Smooth muscle cell (in vitro differentiated cells): ENCODE results near the gene MRPS2. TPM values are rescaled to one million over a fixed set of nuclear protein-coding genes. Genes with fewer than 3 reads are reported as not detected.

Experiments used
- DNase-seq: peaks from one replicate; lab custom pipeline; 2025; ENCODE audit not compliant: unreplicated experiment; lab: John Stamatoyannopoulos, UW
- H2AFZ ChIP-seq: fragments of 200-600 bp; sonication (generic); 2 replicates; pipeline ENCODE4 v1.6.0; 2016; ENCODE audit warnings: antibody characterized with exemption, low read depth, mild to moderate bottlenecking
- H3F3A ChIP-seq: fragments of 200-600 bp; sonication (generic); 2 replicates; pipeline ENCODE4 v1.6.0; 2017; ENCODE audit warnings: antibody characterized with exemption, low read depth
- H3K27ac ChIP-seq: fragments of 200-600 bp; sonication (generic); 2 replicates; pipeline ENCODE4 v1.5.1; 2016; ENCODE audit warnings: low read depth, mild to moderate bottlenecking
- H3K27me3 ChIP-seq: fragments of 200-600 bp; sonication (generic); 2 replicates; pipeline ENCODE4 v1.6.1; 2016; ENCODE audit warnings: low read depth, mild to moderate bottlenecking
- H3K36me3 ChIP-seq: fragments of 200-600 bp; sonication (generic); 2 replicates; pipeline ENCODE4 v1.5.1; 2016; ENCODE audit warnings: low read depth
- H3K4me1 ChIP-seq: fragments of 200-600 bp; sonication (generic); 2 replicates; pipeline ENCODE4 v1.5.1; 2016; ENCODE audit warnings: low read depth
- H3K4me2 ChIP-seq: fragments of 200-600 bp; sonication (generic); 2 replicates; pipeline ENCODE4 v1.6.0; 2016; ENCODE audit warnings: mild to moderate bottlenecking
- H3K4me3 ChIP-seq: fragments of 200-600 bp; sonication (generic); 2 replicates; pipeline ENCODE4 v1.5.1; 2016; ENCODE audit warnings: mild to moderate bottlenecking
- H3K79me2 ChIP-seq: fragments of 200-600 bp; sonication (generic); 2 replicates; pipeline ENCODE4 v1.6.0; 2016; ENCODE audit warnings: low read depth, mild to moderate bottlenecking
- H3K9ac ChIP-seq: fragments of 200-600 bp; sonication (generic); 2 replicates; pipeline ENCODE4 v1.6.0; 2016; ENCODE audit warnings: low read depth
- H3K9me3 ChIP-seq: fragments of 200-600 bp; sonication (generic); replicated peaks from 2 replicates; pipeline ENCODE4 v1.5.1; 2016; ENCODE audit warnings: low read depth
- H4K20me1 ChIP-seq: fragments of 200-600 bp; sonication (generic); 2 replicates; pipeline ENCODE4 v1.6.0; 2016; ENCODE audit warnings: low read depth
- whole genome bisulfite sequencing: methylation state at CpG from one replicate; pipeline ENCODE4 v1.1.7; 2016; ENCODE audit warnings: low lambda C conversion rate; 5-methylcytosine and 5-hydroxymethylcytosine counted together
- polyA plus RNA-seq: library from polyadenylated mRNA; unstranded; fragments of >200 nt; fragmentation: Nextera tagmentation; extraction: Ambion mirVana; gene quantifications from 2 replicates; pipeline ENCODE4 v1.2.1, GENCODE V29; 2016
- total RNA-seq: library from RNA; depleted of rRNA; stranded (reverse); fragments of >200 nt; gene quantifications from 2 replicates; pipeline ENCODE4 v1.2.3, GENCODE V29; 2014
- TF ChIP-seq, protein P1 (sequence below): fragments of 200-600 bp; sonication (generic); IDR thresholded peaks from 2 replicates; pipeline ENCODE4 v1.5.1; 2017; ENCODE audit warnings: borderline replicate concordance, mild to moderate bottlenecking, antibody characterized with exemption; ENCODE audit not compliant: insufficient read depth, poor library complexity, severe bottlenecking

Gene MRPS2
- total and polyA plus RNA-seq, 2 experiments from 2014 or later: 30.7 to 49.0 TPM

DNA sequence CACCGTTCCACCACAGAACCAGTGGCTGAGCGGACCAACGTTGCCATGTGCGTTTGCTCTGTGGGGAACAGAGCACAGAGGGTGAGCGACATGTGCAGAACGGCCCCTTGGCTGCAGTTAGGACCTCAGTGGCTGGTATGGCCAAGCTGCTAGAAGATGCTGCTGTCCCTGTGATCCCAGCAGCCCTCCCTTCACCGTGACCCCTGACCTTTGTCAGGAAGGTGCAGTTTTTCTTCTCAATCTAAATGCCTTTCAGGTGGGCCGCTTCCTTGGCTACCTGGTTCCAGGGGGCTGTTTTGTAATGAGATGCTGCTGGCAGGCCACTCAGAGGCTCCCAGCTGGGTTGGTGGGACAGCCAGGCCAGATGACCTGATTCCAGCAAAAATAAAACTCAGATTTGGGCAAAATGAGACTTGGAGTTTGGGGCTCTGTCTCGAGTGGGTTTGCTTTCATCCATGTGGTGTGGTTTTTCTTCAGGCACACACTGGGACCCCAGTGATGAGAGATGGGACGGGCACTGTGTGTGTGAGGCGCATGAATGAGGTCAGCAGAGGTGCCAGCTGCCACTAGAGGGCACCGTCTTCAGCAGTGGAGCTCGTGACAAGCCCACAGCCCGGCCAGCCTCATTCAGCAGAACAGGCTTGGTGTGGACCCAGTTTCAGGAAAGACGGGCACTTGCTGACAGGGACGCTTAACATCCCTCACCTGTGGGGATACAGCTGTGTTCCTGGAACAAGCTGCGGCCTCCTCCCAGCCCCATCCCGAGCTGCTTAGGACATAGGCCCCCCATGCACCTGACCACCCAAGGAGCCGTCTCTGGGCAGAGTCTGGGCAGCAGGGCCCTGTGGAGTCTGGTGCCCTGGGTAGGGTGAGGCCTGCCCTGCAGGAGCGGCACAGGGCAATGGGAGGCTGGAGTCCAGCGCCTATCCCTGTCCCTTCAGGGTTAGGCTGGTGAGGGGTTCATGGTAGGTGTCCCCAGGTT lies 4.1 kb downstream of the MRPS2 start:
- no peak overlapping the region for H2AFZ ChIP-seq
- no peaks in the 10 kb centered on the region for H3K27me3 ChIP-seq
- no peak overlapping the region for H3K4me3 ChIP-seq
- no peaks in the 10 kb centered on the region for H3F3A ChIP-seq
- peaks cover 22% of the 10 kb centered on the region for H4K20me1 ChIP-seq
- peaks cover 11% of the 10 kb centered on the region for H3K4me1 ChIP-seq
- no peak overlapping the region for H3K27ac ChIP-seq
- no peak for DNase-seq
- H3K79me2 ChIP-seq: peaks cover 18% of the 10 kb centered on the region
- 80% methylated on average over 21 of the region's 21 CpGs for WGBS
- no peak overlapping the region for H3K9ac ChIP-seq
- H3K9me3 ChIP-seq: no peaks in the 10 kb centered on the region
- TF ChIP-seq, protein P1, sequence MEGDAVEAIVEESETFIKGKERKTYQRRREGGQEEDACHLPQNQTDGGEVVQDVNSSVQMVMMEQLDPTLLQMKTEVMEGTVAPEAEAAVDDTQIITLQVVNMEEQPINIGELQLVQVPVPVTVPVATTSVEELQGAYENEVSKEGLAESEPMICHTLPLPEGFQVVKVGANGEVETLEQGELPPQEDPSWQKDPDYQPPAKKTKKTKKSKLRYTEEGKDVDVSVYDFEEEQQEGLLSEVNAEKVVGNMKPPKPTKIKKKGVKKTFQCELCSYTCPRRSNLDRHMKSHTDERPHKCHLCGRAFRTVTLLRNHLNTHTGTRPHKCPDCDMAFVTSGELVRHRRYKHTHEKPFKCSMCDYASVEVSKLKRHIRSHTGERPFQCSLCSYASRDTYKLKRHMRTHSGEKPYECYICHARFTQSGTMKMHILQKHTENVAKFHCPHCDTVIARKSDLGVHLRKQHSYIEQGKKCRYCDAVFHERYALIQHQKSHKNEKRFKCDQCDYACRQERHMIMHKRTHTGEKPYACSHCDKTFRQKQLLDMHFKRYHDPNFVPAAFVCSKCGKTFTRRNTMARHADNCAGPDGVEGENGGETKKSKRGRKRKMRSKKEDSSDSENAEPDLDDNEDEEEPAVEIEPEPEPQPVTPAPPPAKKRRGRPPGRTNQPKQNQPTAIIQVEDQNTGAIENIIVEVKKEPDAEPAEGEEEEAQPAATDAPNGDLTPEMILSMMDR: peak; percentile 70
- no peak overlapping the region for H3K4me2 ChIP-seq
- H3K36me3 ChIP-seq: no peaks in the 10 kb centered on the region

DNA sequence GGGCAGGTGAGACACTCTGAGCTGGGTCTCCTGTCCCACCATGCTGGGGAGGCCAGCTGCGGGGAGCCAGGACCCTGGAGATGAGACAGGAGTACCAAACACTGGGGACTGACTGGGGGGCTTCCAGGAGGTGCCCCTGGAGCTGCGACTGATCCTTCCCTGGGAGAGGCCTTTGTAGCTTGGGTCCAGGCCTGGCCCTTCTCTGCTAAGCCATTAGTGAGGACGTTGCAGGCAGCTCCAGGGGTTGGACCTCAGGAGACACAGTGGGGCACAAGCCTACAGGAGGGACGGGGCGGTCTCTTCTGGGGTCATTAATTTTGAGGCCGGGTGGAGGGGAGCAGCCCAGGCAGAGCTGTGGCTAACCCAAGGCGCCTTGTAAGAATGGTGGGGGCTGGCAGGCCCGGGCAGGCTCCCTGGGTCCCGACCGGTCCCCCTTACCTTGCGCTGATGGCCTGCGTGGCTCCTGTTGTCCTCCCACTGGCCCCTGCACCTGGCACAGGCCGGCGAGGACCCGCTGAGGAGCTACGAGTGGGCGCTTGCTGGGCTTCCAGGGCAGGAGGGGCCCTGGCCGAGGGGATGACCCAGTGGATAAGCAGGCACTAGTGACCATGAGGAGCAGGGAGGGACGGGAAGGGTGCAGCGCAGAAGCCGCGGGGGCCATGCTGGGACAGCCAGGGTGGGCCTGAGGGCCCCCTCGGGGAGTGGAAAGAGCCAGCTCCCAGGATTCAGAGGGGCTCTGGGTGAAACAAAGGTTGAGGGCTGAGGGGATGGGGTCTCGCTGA lies 5.1 kb downstream of the MRPS2 start:
- H3K4me2 ChIP-seq: no peak overlapping the region
- H3F3A ChIP-seq: no peaks in the 10 kb centered on the region
- DNase-seq: no peak
- no peak overlapping the region for H3K27ac ChIP-seq
- no peak overlapping the region for H2AFZ ChIP-seq
- TF ChIP-seq, protein P1: no peak
- H3K4me3 ChIP-seq: no peak overlapping the region
- no peaks in the 10 kb centered on the region for H3K27me3 ChIP-seq
- no peak overlapping the region for H3K9ac ChIP-seq
- peaks cover 11% of the 10 kb centered on the region for H3K4me1 ChIP-seq
- no peaks in the 10 kb centered on the region for H3K36me3 ChIP-seq
- H3K9me3 ChIP-seq: no peaks in the 10 kb centered on the region
- 96% methylated on average over 23 of the region's 24 CpGs for WGBS
- H4K20me1 ChIP-seq: peaks cover 22% of the 10 kb centered on the region
- H3K79me2 ChIP-seq: peaks cover 18% of the 10 kb centered on the region

DNA sequence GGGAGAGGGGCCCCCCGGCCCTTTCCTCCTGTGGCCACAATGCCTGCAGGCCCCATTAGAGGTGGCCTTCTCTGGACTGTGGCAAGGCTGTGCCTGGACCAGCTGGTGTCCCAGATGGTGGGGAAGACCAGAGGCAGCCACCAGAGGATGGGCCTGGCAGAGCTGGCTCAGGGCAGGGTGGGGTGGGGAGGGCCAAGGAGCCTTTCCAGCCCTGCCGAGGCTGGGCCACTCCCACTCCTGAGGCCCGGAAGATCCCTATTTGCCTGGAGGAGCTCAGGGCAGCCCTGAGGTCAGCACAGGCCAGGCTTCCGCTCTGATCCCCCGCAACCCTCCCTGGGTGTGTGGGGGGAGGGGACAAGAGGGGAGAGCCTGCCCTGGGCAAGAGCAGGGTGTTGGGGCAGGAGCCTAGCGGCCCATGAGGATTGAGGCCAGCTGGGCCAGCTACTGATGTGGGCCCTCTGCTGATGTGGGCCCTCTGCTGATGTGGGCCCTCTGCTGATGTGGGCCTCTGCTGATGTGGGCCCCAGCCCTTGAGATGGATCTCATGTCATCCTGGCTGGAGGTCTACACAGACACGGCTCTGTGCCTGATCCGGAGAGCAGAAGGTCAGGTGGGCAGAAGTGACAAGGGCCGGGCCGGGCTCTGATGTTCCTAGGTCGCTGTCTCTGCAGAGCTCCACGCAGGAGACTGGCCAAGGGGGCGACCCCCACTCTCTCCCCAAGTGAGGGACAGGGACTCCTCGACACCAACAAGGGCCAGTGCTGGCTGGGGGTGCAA lies 6.0 kb downstream of the MRPS2 start:
- H4K20me1 ChIP-seq: peaks cover 18% of the 10 kb centered on the region
- 72% methylated on average over 14 of the region's 14 CpGs for WGBS
- H3K4me1 ChIP-seq: peaks cover 8% of the 10 kb centered on the region
- no peak overlapping the region for H3K9ac ChIP-seq
- no peak overlapping the region for H3K27ac ChIP-seq
- H3K36me3 ChIP-seq: no peaks in the 10 kb centered on the region
- H3F3A ChIP-seq: no peaks in the 10 kb centered on the region
- DNase-seq: no peak
- no peak overlapping the region for H2AFZ ChIP-seq
- no peak overlapping the region for H3K4me3 ChIP-seq
- no peak overlapping the region for H3K4me2 ChIP-seq
- TF ChIP-seq, protein P1: no peak
- H3K27me3 ChIP-seq: no peaks in the 10 kb centered on the region
- H3K79me2 ChIP-seq: peaks cover 9% of the 10 kb centered on the region
- no peaks in the 10 kb centered on the region for H3K9me3 ChIP-seq
